H7 (cell line): ENCODE results near the gene TTC4. TPM values are rescaled to one million over a fixed set of nuclear protein-coding genes. Genes with fewer than 3 reads are reported as not detected.

Experiments used
- total RNA-seq: library from RNA; depleted of rRNA; stranded (reverse); fragments of >200 nt; shearing (Covaris generic); gene quantifications from 2 replicates; pipeline ENCODE4 v1.2.3, GENCODE V29; 2014; rRNA removed

Gene TTC4
- total RNA-seq, 1 experiment from 2014 or later: 37.3 TPM

Other genes with a start within 250 kb of the TTC4 start
- 5.0 and 5.4 TPM in 2 replicates for gene ACOT11, start 167.6 kb upstream of the TTC4 start, total RNA-seq
- not detected in 2 replicates for gene FAM151A, start 92.3 kb upstream of the TTC4 start, total RNA-seq
- gene MROH7, start 74.1 kb upstream of the TTC4 start, total RNA-seq: 0.03 and 0.18 TPM in 2 replicates
- gene PARS2, start 48.7 kb downstream of the TTC4 start, total RNA-seq: 25.2 and 27.9 TPM in 2 replicates
- gene TTC22, start 85.5 kb downstream of the TTC4 start, total RNA-seq: 0.92 and 1.2 TPM in 2 replicates
- gene DHCR24, start 171.3 kb downstream of the TTC4 start, total RNA-seq: 278 and 349 TPM in 2 replicates